PFSK-1 (cell line): ENCODE results near the gene TNRC18.

Experiments
- FOXP2 ChIP-seq: optimal IDR thresholded peaks from 2 replicates; pipeline ENCODE3; 2011; ENCODE audit warnings: borderline replicate concordance, control low read depth, inconsistent platforms; ENCODE audit not compliant: insufficient read depth; ENCODE audit errors: extremely low read length, extremely low read depth
- POLR2AphosphoS5 ChIP-seq: IDR thresholded peaks from 2 replicates; pipeline ENCODE4 v1.6.1; 2012; ENCODE audit warnings: low read depth, mild to moderate bottlenecking, control low read depth, low read length, moderate library complexity
- REST ChIP-seq, 2 experiments: IDR thresholded peaks; 2 replicates each; pipeline versions ENCODE4 v1.6.1 to v1.8.0; 2011 to 2012; ENCODE audit warnings: low read depth in 2 of 2, low read length in 2 of 2, control low read depth in 1 of 2, inconsistent platforms in 1 of 2, mild to moderate bottlenecking in 1 of 2, moderate library complexity in 1 of 2; ENCODE audit not compliant: insufficient read depth in 1 of 2
- SIN3A ChIP-seq: IDR thresholded peaks from 2 replicates; pipeline ENCODE4 v1.6.1; 2012; ENCODE audit warnings: mild to moderate bottlenecking, low read length, moderate library complexity, borderline replicate concordance; ENCODE audit not compliant: insufficient read depth
- TAF1 ChIP-seq: IDR thresholded peaks from 2 replicates; pipeline ENCODE4 v1.6.1; 2012; ENCODE audit warnings: low read length, control low read depth, borderline replicate concordance; ENCODE audit not compliant: insufficient read depth

The TNRC18 gene

GRCh38 chr7:5295039-5296014 lies 128.3 kb downstream of the TNRC18 start:
- TF ChIP-seq TAF1, result no peak
- TF ChIP-seq SIN3A, result no peak
- TF ChIP-seq REST (IDR thresholded peaks at IDR 0.05; ENCODE audit: insufficient read depth in 1 of 2, low read depth in 2 of 2, low read length in 2 of 2), result no peak
- no peak for TF ChIP-seq FOXP2
- TF ChIP-seq POLR2AphosphoS5, result no peak

- no peak for TF ChIP-seq SIN3A
These were observed 129.3 kb downstream of the TNRC18 start for GRCh38 chr7:5294169-5294987.

GRCh38 chr7:5291301-5291700 lies 132.3 kb downstream of the TNRC18 start:
- TF ChIP-seq REST (IDR thresholded peaks at IDR 0.05; ENCODE audit: insufficient read depth in 1 of 2, low read depth in 2 of 2, low read length in 2 of 2), result no peak
- TF ChIP-seq TAF1, result no peak
- no peak for TF ChIP-seq FOXP2
- no peak for TF ChIP-seq POLR2AphosphoS5
- TF ChIP-seq SIN3A, result no peak

- TF ChIP-seq POLR2AphosphoS5, result no peak
- TF ChIP-seq FOXP2, result no peak
- no peak for TF ChIP-seq TAF1
- TF ChIP-seq SIN3A, result no peak
- TF ChIP-seq REST (IDR thresholded peaks at IDR 0.05; ENCODE audit: insufficient read depth in 1 of 2, low read depth in 2 of 2, low read length in 2 of 2), result no peak
These were observed 134.3 kb downstream of the TNRC18 start for GRCh38 chr7:5289355-5289754.

- TF ChIP-seq FOXP2 (no peak), REST (IDR thresholded peaks at IDR 0.05; ENCODE audit: insufficient read depth in 1 of 2, low read depth in 2 of 2, low read length in 2 of 2) (no peak), TAF1 (no peak)
These were observed 135.8 kb downstream of the TNRC18 start for GRCh38 chr7:5287802-5288201.
